Cardiac fibroblast (primary cell): ENCODE measurements around the gene EPPIN.

Source experiments
- DNase-seq, 2 donors: peaks; one replicate each; pipeline versions ENCODE4 v3.0.0 to v3.0.0-alpha.2; 2010; ENCODE audit warnings: low read depth in 2 of 2
- H3K4me3 ChIP-seq, 2 donors: replicated peaks in 1 of 2; 1 replicate in 1 of 2; 2 replicates in 1 of 2; pipeline ENCODE4 v1.5.1; 2011; ENCODE audit warnings: low read depth in 2 of 2, low read length in 2 of 2, mild to moderate bottlenecking in 2 of 2, moderate library complexity in 1 of 2
- TF ChIP-seq, protein P1 (sequence below): IDR thresholded peaks from one replicate; pipeline ENCODE4 v1.5.1; 2011; ENCODE audit warnings: low read depth, mild to moderate bottlenecking, low read length, inconsistent platforms

EPPIN gene

DNA sequence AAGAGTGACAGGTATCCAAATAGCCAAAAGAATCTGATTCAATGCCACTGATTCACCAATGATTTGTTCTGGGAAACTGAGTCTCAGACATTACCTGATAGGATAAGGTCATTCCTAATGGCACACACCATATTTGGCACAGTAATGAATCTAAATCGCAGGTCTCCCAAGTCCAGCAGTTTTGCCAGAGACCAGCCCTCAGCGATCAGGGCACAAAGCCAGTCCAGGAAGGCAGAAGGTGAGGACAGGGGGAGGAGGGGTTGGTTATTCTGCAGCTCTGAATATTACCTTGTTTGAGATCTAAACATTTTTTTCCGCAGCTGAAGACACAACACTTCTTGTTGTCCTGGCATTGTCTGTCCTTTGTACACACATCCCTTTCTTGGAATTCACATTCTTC is 1.9 kb downstream of the EPPIN start:
- no peak overlapping the region for H3K4me3 ChIP-seq
- TF ChIP-seq, protein P1, sequence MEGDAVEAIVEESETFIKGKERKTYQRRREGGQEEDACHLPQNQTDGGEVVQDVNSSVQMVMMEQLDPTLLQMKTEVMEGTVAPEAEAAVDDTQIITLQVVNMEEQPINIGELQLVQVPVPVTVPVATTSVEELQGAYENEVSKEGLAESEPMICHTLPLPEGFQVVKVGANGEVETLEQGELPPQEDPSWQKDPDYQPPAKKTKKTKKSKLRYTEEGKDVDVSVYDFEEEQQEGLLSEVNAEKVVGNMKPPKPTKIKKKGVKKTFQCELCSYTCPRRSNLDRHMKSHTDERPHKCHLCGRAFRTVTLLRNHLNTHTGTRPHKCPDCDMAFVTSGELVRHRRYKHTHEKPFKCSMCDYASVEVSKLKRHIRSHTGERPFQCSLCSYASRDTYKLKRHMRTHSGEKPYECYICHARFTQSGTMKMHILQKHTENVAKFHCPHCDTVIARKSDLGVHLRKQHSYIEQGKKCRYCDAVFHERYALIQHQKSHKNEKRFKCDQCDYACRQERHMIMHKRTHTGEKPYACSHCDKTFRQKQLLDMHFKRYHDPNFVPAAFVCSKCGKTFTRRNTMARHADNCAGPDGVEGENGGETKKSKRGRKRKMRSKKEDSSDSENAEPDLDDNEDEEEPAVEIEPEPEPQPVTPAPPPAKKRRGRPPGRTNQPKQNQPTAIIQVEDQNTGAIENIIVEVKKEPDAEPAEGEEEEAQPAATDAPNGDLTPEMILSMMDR, result no peak
- DNase-seq, result no peak

DNA sequence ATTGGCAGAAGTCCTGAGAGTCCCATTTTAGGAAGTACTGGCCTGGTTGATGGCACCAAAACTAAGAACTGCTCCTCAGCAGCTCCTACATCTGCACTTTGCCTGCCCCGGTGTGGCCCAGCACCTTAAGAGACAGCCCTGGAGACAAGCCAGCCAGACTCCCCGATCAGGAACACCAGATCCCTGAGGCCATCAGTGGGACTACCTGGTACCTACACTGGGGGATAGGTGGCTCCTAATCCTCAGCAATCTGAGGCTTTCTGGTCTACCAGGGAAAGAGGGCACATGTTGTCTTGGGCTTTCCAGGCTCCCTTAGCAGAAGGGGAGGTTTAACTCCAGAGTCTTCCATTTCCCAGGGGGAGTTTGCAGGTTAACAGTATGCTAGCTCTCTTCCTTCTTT is 7.8 kb downstream of the EPPIN start, which contains the start of gene WFDC6:
Gene WFDC6 (minus strand): TSS at position 101 of the 400 bp plus-strand sequence. CDS start 75 bp downstream, at position 26.
- H3K4me3 ChIP-seq, result no peak within 1 kb of the TSS
- TF ChIP-seq, protein P1, result no peak
- no peak for DNase-seq

DNA sequence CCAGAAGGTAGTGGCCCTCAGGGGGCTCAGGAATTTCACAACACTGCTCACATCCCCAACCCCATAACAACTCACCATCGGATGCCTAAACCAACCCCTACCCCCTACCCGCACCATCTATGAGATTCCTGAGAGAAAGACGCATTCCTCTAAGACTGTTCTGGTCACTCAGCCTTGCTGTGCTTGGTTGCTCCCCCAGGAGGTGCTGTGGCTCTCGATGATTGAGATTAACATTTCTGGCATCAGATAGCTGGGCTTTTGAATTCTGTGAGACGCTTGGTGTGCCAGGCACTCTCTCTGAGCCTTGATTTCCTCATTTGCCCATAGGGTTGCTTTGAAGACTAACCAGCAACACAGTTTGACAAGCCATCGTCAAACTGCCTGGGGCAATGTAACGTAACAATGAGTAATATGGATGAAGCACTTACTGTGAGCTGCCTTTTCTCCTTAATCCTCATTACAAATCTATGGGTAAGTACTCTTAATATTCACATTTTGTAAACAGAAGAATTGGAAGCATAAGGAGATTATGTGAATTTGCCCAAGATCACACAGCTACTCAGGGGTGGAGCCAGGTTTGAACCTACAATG is 8.9 kb downstream of the EPPIN start:
- no peak for DNase-seq

DNA sequence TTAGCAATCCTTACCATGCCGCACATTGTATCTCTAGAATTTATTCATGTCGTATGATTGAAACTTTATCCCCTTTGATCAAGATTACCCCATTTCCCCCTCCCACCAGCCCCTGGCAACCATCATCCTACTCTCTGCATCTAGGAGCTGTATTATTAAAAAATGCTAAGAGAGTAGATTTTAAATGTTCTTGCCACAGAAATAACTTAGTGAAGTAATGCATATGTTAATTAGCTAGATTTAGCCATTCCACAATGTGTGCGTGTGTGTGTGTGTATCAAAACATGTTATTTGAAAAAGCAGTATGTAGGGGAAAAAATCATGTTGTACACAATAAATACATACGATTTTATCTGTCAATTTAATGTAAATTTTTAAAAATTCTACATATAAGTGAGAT is 19.9 kb downstream of the EPPIN start:
- H3K4me3 ChIP-seq, result no peak overlapping the region
- TF ChIP-seq, protein P1, result no peak
- DNase-seq, result no peak

More for the DNA sequence above, 8.9 kb downstream of the EPPIN start:
- no peak overlapping the region for H3K4me3 ChIP-seq
- TF ChIP-seq, protein P1, result no peak

DNA sequence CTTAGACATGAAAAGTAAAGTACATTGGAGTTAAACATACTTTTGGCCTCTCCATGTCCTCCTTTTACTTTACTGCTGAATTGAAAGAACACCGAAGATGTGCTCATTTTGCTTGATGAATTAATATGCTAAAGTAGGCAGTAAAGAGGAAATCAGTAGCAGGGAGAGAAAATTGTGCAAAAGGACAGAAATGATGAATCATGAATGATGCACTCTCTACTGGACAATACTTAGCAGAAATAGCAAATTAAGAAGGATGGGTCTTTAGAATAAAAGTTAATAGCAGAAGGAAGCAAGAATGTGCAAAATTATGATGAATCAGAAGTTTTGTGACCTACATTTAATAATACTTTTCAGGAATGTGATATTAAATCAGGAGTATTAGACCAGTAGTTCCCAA is 23.4 kb downstream of the EPPIN start:
- no peak overlapping the region for H3K4me3 ChIP-seq
- no peak for DNase-seq
- TF ChIP-seq, protein P1, result no peak

DNA sequence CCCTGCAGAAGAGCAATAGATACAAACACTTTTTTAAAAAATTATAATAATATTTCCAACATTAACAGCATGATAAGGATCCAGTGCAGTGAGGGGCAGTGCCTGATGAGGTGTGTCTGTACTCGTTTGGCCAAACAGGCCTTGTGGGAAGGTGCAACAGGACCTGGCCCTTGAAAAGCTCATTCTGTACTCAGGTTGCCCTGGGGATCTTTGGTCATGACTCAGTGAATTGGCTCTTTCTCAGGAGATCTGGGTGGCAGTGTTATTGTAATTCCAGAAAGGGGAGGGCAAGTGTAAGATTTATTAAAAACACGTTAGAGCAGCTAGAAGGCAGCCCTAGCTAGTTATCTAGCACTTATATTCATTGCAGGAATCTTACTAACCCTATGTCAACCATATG is 28.9 kb downstream of the EPPIN start:
- TF ChIP-seq, protein P1, result no peak

More for the DNA sequence above, 28.9 kb downstream of the EPPIN start:
- no peak for DNase-seq
- H3K4me3 ChIP-seq, result no peak overlapping the region
